ENCODE results near the gene SLC39A9. TPM values are rescaled to one million over a fixed set of nuclear protein-coding genes. Genes with fewer than 3 reads are reported as not detected.

Gene SLC39A9
- total RNA-seq, 1 experiment from 2014 or later: 80.2 TPM

- Histone ChIP-seq H3K9me2 (ENCODE audit: insufficient read depth) (no peaks in the 10 kb centered on the region), H2AFZ (ENCODE audit: low read depth, low read length, poor library complexity, severe bottlenecking) (no peak overlapping the region), H3K36me3 (ENCODE audit: control insufficient read depth in 1 of 2, insufficient read depth in 2 of 2, low read length in 2 of 2) (no peaks in the 10 kb centered on the region), H3K27me3 (ENCODE audit: insufficient read depth, low read length) (no peaks in the 10 kb centered on the region), H3K9ac (ENCODE audit: low read length) (no peak overlapping the region), H3K4me3 (replicated peaks in 1 of 2; ENCODE audit: low read depth in 1 of 2, low read length in 2 of 2) (no peak overlapping the region), H3K27ac (ENCODE audit: low read depth, low read length) (no peak overlapping the region), H3K4me2 (ENCODE audit: low read length) (no peak overlapping the region), H3K9me3 (ENCODE audit: control insufficient read depth in 1 of 2, insufficient read depth in 1 of 2, low read depth in 1 of 2, low read length in 2 of 2) (no peaks in the 10 kb centered on the region), H3K79me2 (ENCODE audit: insufficient read depth, low read length) (no peaks in the 10 kb centered on the region), H4K20me1 (ENCODE audit: insufficient read depth) (no peaks in the 10 kb centered on the region), H3K4me1 (ENCODE audit: control insufficient read depth in 1 of 2, insufficient read depth in 2 of 2, low read length in 2 of 2) (peaks cover 0 to 7% of the 10 kb centered on the region in 2 experiments; a peak in 1 of 4 replicates)
- DNase-seq (ENCODE audit: low read depth, low spot score): no peak
- RAD21 ChIA-PET (ENCODE audit: low non-redundant PET in 1 of 2, low total read pairs in 2 of 2, uncharacterized antibody in 2 of 2, unreplicated experiment in 2 of 2): no interaction called here
- CTCF ChIA-PET: interaction anchor here (1.1 to 1.6 kb wide), 4 partner anchors 29 to 554 kb away, joined by 3 to 5 read pairs (median 4); partner anchors contain the start of gene CCDC177
- ATAC-seq: no peak
- no peak for TF ChIP-seq POLR2A (IDR thresholded peaks at IDR 0.05; ENCODE audit: borderline replicate concordance, extremely low read depth, insufficient read depth, insufficient read length)
- no peak for TF ChIP-seq SP1 (IDR thresholded peaks at IDR 0.05; ENCODE audit: low read depth)
- no peak for TF ChIP-seq JUND (IDR thresholded peaks at IDR 0.05)
- TF ChIP-seq MAX (IDR thresholded peaks at IDR 0.05): no peak
- no peak for TF ChIP-seq ZBTB33 (IDR thresholded peaks at IDR 0.05; ENCODE audit: extremely low read depth, insufficient replicate concordance, low read length)
- no TSS peak for BruUV-seq (replicated peaks)
- intact Hi-C loops (cut with micrococcal nuclease): no loop called here
- POLR2A ChIA-PET: no interaction called here
Observed at GRCh38 chr14:69473946-69474345, 75.5 kb downstream of the SLC39A9 start.

- Histone ChIP-seq H3K4me2 (ENCODE audit: low read length) (no peak overlapping the region), H3K79me2 (ENCODE audit: insufficient read depth, low read length) (no peaks in the 10 kb centered on the region), H3K4me1 (ENCODE audit: control insufficient read depth in 1 of 2, insufficient read depth in 2 of 2, low read length in 2 of 2) (peaks cover 0 to 7% of the 10 kb centered on the region in 2 experiments; a peak in 1 of 4 replicates), H3K27me3 (ENCODE audit: insufficient read depth, low read length) (no peaks in the 10 kb centered on the region), H3K9ac (ENCODE audit: low read length) (no peak overlapping the region), H4K20me1 (ENCODE audit: insufficient read depth) (no peaks in the 10 kb centered on the region), H2AFZ (ENCODE audit: low read depth, low read length, poor library complexity, severe bottlenecking) (no peak overlapping the region), H3K36me3 (ENCODE audit: control insufficient read depth in 1 of 2, insufficient read depth in 2 of 2, low read length in 2 of 2) (no peaks in the 10 kb centered on the region), H3K9me2 (ENCODE audit: insufficient read depth) (no peaks in the 10 kb centered on the region), H3K4me3 (replicated peaks in 1 of 2; ENCODE audit: low read depth in 1 of 2, low read length in 2 of 2) (no peak overlapping the region), H3K27ac (ENCODE audit: low read depth, low read length) (no peak overlapping the region), H3K9me3 (ENCODE audit: control insufficient read depth in 1 of 2, insufficient read depth in 1 of 2, low read depth in 1 of 2, low read length in 2 of 2) (no peaks in the 10 kb centered on the region)
- ChIA-PET CTCF (interaction anchor here (1.3 to 1.5 kb wide), 6 partner anchors 12 to 346 kb away, joined by 3 to 8 read pairs (median 4); partner anchors contain the start of genes ERH and SLC39A9), POLR2A (no interaction called here), RAD21 (ENCODE audit: low non-redundant PET in 1 of 2, low total read pairs in 2 of 2, uncharacterized antibody in 2 of 2, unreplicated experiment in 2 of 2) (no interaction called here)
- DNase-seq (ENCODE audit: low read depth, low spot score) (no peak), ATAC-seq (peak; percentile 84)
- BruUV-seq (replicated peaks): no TSS peak
- no peak for TF ChIP-seq FOSL1 (IDR thresholded peaks at IDR 0.05; ENCODE audit: low read depth)
- TF ChIP-seq CTCF (IDR thresholded peaks at IDR 0.05 in 2 of 3, conservative IDR thresholded peaks at IDR 0.05 in 1 of 3; ENCODE audit: borderline replicate concordance in 1 of 3, insufficient read depth in 1 of 3, low read depth in 2 of 3, low read length in 2 of 3): peak in 2 of 3 experiments; percentile 58 to 62; a peak in 4 of 6 replicates
- intact Hi-C loops (cut with micrococcal nuclease): loop anchor here (5.0 kb wide), 1 partner anchor 233 kb away; no protein-coding TSS in a partner anchor
Observed at GRCh38 chr14:69475194-69475818, 76.8 kb downstream of the SLC39A9 start.
